ENCODE data around the gene THOC2.

THOC2 gene

GRCh38 chrX:123570011-123570590 lies 162.8 kb downstream of the THOC2 start:
- no peak for DNase-seq

- no peak for DNase-seq
These were observed 169.7 kb downstream of the THOC2 start for GRCh38 chrX:123563167-123563566.

DNA sequence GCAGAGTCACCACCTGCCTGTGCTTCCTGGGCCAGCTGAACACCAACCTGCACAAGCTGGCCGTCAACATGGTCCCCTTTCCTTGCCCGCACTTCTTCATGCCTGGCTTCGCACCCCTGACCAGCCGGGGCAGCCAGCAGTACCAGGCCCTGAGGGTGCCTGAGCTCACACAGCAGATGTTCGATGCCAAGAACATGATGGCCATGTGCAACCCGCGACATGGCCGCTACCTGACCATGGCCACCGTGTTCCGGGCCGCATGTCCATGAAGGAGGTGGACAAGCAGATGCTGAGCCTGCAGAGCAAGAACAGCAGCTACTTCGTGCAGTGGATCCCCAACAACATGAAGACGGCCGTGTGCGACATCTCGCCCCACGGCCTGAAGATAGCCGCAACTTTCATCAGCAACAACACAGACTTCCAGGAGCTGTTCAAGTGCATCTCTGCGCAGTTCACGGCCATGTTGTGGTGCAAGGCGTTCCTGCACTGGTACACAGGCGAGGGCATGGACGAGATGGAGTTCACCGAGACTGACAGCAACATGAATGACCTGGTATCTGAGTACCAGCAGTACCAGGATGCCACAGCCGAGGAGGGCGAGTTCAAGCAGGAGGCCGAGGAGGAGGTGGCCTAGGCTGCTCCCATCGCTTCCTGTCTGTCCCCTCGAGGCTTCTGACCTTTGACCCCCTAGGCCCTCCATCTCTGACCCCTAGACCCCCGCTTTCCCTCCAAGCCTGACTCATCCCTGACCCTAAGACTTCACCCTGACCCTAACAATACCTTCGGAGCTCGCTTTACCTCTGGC lies 170.3 kb downstream of the THOC2 start:
- no peak for DNase-seq

DNA sequence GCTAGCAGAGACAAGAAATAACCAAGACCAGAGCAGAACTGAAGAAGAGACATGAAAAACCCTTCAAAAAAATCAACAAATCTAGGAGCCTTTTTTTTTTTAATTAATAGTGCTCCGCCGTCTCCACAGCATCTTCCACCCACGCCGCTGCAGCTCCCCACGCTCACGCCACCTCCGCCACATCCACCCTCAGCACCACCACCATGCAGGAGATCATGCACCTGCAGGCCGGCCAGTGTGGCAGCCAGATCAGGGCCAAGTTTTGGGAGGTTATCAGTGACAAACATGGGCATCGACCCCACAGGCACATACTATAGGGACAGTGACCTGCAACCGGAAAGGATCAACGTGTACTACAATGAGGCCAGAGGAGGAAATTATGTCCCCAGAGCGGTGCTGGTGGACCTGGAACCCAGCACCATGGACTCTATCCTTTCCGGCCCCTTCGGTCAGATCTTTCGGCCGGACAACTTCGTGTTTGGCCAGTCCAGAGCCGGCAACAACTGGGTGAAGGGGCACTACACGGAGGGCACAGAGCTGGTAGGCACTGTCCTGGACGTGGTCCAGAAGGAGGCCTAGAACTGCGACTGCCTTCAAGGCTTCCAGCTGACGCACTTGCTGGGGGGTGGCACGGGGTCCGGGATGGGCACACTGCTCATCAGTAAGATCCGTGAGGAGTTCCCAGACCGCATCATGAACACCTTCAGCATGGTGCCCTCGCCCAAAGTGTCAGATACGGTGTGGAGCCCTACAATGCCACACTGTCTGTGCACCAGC lies 171.2 kb downstream of the THOC2 start:
- DNase-seq: no peak

GRCh38 chrX:123550829-123551228 lies 182.0 kb downstream of the THOC2 start:
- DNase-seq: no peak
